Left ventricle myocardium inferior (tissue), 1 donor: ENCODE measurements around the gene NBPF1. TPM values are rescaled to one million over a fixed set of nuclear protein-coding genes. Genes with fewer than 3 reads are reported as not detected.
"Not testable (repeated sequence)": the region's sequence is repeated elsewhere in the genome, so short reads cannot be mapped to it uniquely, and the experiment has no call there.

Source experiments
- DNase-seq: peaks from one replicate; pipeline ENCODE4 v3.0.0-alpha.2; 2020
- H3K27ac ChIP-seq: fragments of 200-600 bp; replicated peaks from 2 replicates; pipeline ENCODE4 v1.8.0; 2021
- H3K27me3 ChIP-seq: fragments of 200-600 bp; 2 replicates; pipeline ENCODE4 v1.8.0; 2021; ENCODE audit warnings: low read depth
- H3K36me3 ChIP-seq: fragments of 200-600 bp; 2 replicates; pipeline ENCODE4 v1.8.0; 2021
- H3K4me1 ChIP-seq: fragments of 200-600 bp; 2 replicates; pipeline ENCODE4 v1.8.0; 2021
- H3K4me3 ChIP-seq: fragments of 200-600 bp; 2 replicates; pipeline ENCODE4 v1.8.0; 2021; ENCODE audit warnings: mild to moderate bottlenecking, moderate library complexity
- H3K9me3 ChIP-seq: fragments of 200-600 bp; replicated peaks from 2 replicates; pipeline ENCODE4 v1.8.0; 2021
- intact Hi-C: fragments of 100-400 bp; cut with micrococcal nuclease; formaldehyde crosslinking; loops from one replicate; pipeline ENCODE4 v1.11.0; 2022
- total RNA-seq: library from RNA; stranded (reverse); fragmentation: NEBNext Ultra II Directional; extraction: Animal tissue kit (Norgen Biotek cat#: 25700); gene quantifications from one replicate; pipeline ENCODE4 v1.2.1, GENCODE V29; 2021
- TF ChIP-seq, protein P1 (sequence below): fragments of 200-600 bp; IDR thresholded peaks from 2 replicates; pipeline ENCODE4 v1.8.0; 2021; ENCODE audit warnings: antibody characterized with exemption, mild to moderate bottlenecking, borderline replicate concordance
- donor health status: DM: no; HTN: yes; CAD: no; lungs with severe emphysema.

Gene NBPF1
- total RNA-seq, 1 donor from 2014 or later, result 9.7 TPM

- Histone ChIP-seq H3K27ac (no peak overlapping the region), H3K4me3 (no peak overlapping the region), H3K36me3 (peaks cover 96% of the 10 kb centered on the region), H3K9me3 (no peaks in the 10 kb centered on the region), H3K27me3 (no peaks in the 10 kb centered on the region), H3K4me1 (no peaks in the 10 kb centered on the region)
- intact Hi-C loops, result no loop called here
- no peak for DNase-seq
- TF ChIP-seq, protein P1, sequence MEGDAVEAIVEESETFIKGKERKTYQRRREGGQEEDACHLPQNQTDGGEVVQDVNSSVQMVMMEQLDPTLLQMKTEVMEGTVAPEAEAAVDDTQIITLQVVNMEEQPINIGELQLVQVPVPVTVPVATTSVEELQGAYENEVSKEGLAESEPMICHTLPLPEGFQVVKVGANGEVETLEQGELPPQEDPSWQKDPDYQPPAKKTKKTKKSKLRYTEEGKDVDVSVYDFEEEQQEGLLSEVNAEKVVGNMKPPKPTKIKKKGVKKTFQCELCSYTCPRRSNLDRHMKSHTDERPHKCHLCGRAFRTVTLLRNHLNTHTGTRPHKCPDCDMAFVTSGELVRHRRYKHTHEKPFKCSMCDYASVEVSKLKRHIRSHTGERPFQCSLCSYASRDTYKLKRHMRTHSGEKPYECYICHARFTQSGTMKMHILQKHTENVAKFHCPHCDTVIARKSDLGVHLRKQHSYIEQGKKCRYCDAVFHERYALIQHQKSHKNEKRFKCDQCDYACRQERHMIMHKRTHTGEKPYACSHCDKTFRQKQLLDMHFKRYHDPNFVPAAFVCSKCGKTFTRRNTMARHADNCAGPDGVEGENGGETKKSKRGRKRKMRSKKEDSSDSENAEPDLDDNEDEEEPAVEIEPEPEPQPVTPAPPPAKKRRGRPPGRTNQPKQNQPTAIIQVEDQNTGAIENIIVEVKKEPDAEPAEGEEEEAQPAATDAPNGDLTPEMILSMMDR, result no peak
Observed at GRCh38 chr1:16628361-16629111, 15.2 kb upstream of the NBPF1 start.

DNA sequence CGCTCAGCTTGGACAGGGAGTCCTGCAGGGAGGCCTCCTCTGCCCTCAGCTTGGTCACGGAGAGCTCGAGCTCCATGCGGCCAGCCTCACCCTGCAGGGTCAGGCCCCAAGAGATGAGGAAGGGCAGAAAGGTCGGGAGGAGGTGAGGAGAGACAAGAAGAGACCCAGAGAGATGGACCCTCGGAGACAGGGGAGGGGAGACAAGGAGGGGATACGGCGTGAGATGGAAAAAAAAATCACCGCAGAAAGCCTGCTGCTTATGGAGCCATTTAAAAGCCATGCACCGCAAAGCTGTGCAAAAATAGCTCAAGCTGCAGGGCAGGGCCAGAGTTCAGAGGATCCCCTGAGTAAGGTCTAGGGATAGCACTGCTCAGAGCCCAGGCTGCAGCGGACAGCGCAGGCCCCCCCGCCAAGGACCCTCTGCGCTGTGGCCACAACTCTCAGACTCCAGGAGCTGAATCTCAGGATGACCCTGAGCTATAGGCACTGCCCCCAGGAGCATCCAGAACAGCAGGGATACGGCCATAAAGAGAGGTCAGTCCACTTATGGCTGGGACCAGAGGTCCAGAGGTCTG is 13.1 kb upstream of the NBPF1 start:
- intact Hi-C loops, H3K27me3 ChIP-seq, H3K9me3 ChIP-seq, H3K4me1 ChIP-seq, DNase-seq, H3K27ac ChIP-seq, H3K4me3 ChIP-seq: not testable (repeated sequence)
- H3K36me3 ChIP-seq, result peaks cover 96% of the 10 kb centered on the region

- H3K4me1 ChIP-seq, result no peaks in the 10 kb centered on the region
- H3K27me3 ChIP-seq, result no peaks in the 10 kb centered on the region
- peak; percentile 19 for DNase-seq
- no peak overlapping the region for H3K4me3 ChIP-seq
- no peaks in the 10 kb centered on the region for H3K9me3 ChIP-seq
- intact Hi-C loops, result no loop called here
- peaks cover 92% of the 10 kb centered on the region for H3K36me3 ChIP-seq
- TF ChIP-seq, protein P1, result no peak
- no peak overlapping the region for H3K27ac ChIP-seq
Observed at GRCh38 chr1:16625497-16626408, 12.4 kb upstream of the NBPF1 start.

DNA sequence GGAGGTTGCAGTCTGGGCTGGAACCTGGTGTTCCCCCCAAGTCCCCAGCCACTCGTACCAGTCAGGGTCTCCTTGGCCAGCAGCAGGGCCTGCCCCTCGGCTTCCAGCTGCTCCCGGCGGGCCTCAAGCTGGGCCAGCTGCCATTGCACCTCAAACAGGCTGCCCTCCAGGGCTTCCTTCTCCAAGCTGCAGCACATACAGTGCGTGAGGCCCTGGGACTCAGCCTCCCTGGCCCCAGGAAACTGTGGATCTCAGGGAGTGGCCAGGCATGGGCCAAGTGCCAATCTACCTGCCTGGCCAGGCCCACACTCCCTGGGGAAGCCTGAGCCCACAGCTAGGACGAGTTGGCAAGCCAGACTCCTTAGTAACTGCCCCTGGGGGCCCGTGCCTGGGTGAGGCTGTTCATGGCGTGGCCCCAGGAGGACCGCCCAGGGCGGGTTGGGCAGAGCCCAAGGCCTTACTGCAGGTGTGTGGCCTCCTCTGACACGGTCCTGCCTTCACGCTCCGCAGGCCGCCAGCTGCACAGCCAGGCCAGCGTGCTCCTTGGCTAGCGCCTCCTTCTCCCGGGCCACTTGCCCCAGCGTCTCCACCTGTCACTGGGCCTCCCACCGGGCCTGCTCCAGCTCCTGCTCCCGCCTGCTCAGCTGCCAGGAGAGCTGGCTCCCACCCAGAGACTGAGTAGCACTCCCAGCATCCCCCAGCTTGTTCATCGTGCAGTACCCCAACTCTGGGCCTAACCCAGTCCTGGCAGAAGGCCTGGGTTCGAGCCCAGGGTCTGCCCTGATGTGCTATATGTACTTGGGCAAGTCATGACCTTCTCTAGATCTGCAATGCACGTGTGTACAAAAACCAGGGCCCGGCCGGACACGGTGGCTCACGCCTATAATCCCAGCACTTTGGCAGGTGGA is 10.7 kb upstream of the NBPF1 start:
- DNase-seq, result peak; percentile 17
- H3K36me3 ChIP-seq, result peaks cover 78% of the 10 kb centered on the region
- H3K9me3 ChIP-seq, intact Hi-C loops, H3K27ac ChIP-seq, H3K27me3 ChIP-seq, H3K4me1 ChIP-seq, H3K4me3 ChIP-seq: not testable (repeated sequence)

DNA sequence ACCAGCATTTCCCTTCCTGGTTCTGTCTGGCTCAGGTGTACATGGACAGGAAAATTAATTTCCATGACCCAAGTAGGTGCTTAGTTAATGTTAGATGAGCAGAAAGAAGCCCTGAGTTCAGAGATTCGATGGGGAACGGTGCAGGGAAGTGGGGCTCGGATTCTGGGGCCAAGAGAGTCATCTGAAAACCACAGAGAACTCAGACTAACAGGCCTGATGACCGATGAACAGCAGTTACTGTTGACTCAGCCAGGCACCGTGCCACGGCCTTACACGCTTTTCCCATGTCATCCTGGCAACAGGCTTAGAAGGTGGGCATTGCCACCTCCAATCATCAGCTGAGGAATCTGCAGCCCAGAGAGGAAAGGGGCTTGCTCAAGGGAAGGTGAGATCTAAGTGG is 10.0 kb upstream of the NBPF1 start:
- intact Hi-C loops, H3K27ac ChIP-seq, H3K27me3 ChIP-seq, H3K9me3 ChIP-seq, H3K4me3 ChIP-seq, DNase-seq, H3K4me1 ChIP-seq: not testable (repeated sequence)
- peaks cover 76% of the 10 kb centered on the region for H3K36me3 ChIP-seq

GRCh38 chr1:16621681-16622315 is 8.4 kb upstream of the NBPF1 start:
- H3K9me3 ChIP-seq, H3K4me1 ChIP-seq, intact Hi-C loops, DNase-seq, H3K4me3 ChIP-seq, H3K27me3 ChIP-seq, H3K27ac ChIP-seq: not testable (repeated sequence)
- H3K36me3 ChIP-seq, result peaks cover 69% of the 10 kb centered on the region
